ENCODE data around the gene PLCL1.

GRCh38 chr2:197949224-197949623, 144.8 kb downstream of the PLCL1 start:
- TF ChIP-seq POLR2A (IDR thresholded peaks at IDR 0.05) (no peak), POLR2AphosphoS5 (IDR thresholded peaks at IDR 0.05) (no peak), EP300 (IDR thresholded peaks at IDR 0.05) (no peak)
- TF ChIP-seq, protein P1, sequence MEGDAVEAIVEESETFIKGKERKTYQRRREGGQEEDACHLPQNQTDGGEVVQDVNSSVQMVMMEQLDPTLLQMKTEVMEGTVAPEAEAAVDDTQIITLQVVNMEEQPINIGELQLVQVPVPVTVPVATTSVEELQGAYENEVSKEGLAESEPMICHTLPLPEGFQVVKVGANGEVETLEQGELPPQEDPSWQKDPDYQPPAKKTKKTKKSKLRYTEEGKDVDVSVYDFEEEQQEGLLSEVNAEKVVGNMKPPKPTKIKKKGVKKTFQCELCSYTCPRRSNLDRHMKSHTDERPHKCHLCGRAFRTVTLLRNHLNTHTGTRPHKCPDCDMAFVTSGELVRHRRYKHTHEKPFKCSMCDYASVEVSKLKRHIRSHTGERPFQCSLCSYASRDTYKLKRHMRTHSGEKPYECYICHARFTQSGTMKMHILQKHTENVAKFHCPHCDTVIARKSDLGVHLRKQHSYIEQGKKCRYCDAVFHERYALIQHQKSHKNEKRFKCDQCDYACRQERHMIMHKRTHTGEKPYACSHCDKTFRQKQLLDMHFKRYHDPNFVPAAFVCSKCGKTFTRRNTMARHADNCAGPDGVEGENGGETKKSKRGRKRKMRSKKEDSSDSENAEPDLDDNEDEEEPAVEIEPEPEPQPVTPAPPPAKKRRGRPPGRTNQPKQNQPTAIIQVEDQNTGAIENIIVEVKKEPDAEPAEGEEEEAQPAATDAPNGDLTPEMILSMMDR (IDR thresholded peaks at IDR 0.05), result no peak
